Hepatic stellate cell (primary cell): ENCODE data around the gene COPG2.
"Not testable (repeated sequence)": the region's sequence is repeated elsewhere in the genome, so short reads cannot be mapped to it uniquely, and the experiment has no call there.

Source experiments
- DNase-seq: peaks from one replicate; pipeline ENCODE4 v3.0.0; 2011; ENCODE audit warnings: low spot score

COPG2 gene

GRCh38 chr7:130560972-130561371 lies 107.6 kb downstream of the COPG2 start:
- peak; percentile 15 for DNase-seq

- DNase-seq, result no peak
Observed at GRCh38 chr7:130559184-130559583, 109.4 kb downstream of the COPG2 start.

- DNase-seq, result no peak
Observed at GRCh38 chr7:130554481-130554880, 114.1 kb downstream of the COPG2 start.

GRCh38 chr7:130553398-130554029 lies 115.0 kb downstream of the COPG2 start:
- no peak for DNase-seq

- no peak for DNase-seq
Observed at GRCh38 chr7:130544356-130544755, 124.2 kb downstream of the COPG2 start.

- DNase-seq, result no peak
Observed at GRCh38 chr7:130543487-130544010, 125.0 kb downstream of the COPG2 start.

- not testable (repeated sequence) for DNase-seq
Observed at GRCh38 chr7:130542297-130542696, 126.3 kb downstream of the COPG2 start.

- DNase-seq, result not testable (repeated sequence)
Observed at GRCh38 chr7:130541287-130541686, 127.3 kb downstream of the COPG2 start.

GRCh38 chr7:130537894-130538293 lies 130.7 kb downstream of the COPG2 start:
- DNase-seq, result not testable (repeated sequence)

- no peak for DNase-seq
Observed at GRCh38 chr7:130529417-130529816, 139.1 kb downstream of the COPG2 start.

- not testable (repeated sequence) for DNase-seq
Observed at GRCh38 chr7:130527752-130528355, 140.7 kb downstream of the COPG2 start.

- DNase-seq, result no peak
Observed at GRCh38 chr7:130524628-130525027, 143.9 kb downstream of the COPG2 start.

- DNase-seq, result not testable (repeated sequence)
Observed at GRCh38 chr7:130523519-130524125, 144.9 kb downstream of the COPG2 start.

GRCh38 chr7:130521258-130521951 lies 147.1 kb downstream of the COPG2 start:
- DNase-seq, result no peak

- no peak for DNase-seq
Observed at GRCh38 chr7:130515315-130516040, 153.1 kb downstream of the COPG2 start.

GRCh38 chr7:130513447-130513846 lies 155.1 kb downstream of the COPG2 start:
- DNase-seq, result no peak

- not testable (repeated sequence) for DNase-seq
Observed at GRCh38 chr7:130512038-130512437, 156.5 kb downstream of the COPG2 start.

GRCh38 chr7:130506358-130506757 lies 162.2 kb downstream of the COPG2 start:
- no peak for DNase-seq

GRCh38 chr7:130505753-130506152 lies 162.8 kb downstream of the COPG2 start:
- DNase-seq, result no peak

GRCh38 chr7:130500910-130501309 lies 167.6 kb downstream of the COPG2 start:
- no peak for DNase-seq

GRCh38 chr7:130500463-130500862 lies 168.1 kb downstream of the COPG2 start:
- DNase-seq, result no peak

GRCh38 chr7:130494431-130494858 lies 174.1 kb downstream of the COPG2 start:
- no peak for DNase-seq
